Glutamatergic neuron (in vitro differentiated cells): ENCODE measurements around the gene LANCL1. TPM values are rescaled to one million over a fixed set of nuclear protein-coding genes. Genes with fewer than 3 reads are reported as not detected.

Experiments
- DNase-seq: peaks from one replicate; pipeline ENCODE4 v3.0.0; 2022
- H3K27ac Mint-ChIP-seq: one replicate; pipeline ENCODE4 v1.8.0; 2020; ENCODE audit warnings: mild to moderate bottlenecking, mixed read lengths, inconsistent platforms; ENCODE audit not compliant: unreplicated experiment
- H3K27me3 Mint-ChIP-seq: one replicate; pipeline ENCODE4 v1.8.0; 2020; ENCODE audit warnings: mild to moderate bottlenecking, moderate library complexity, mixed read lengths, inconsistent platforms; ENCODE audit not compliant: unreplicated experiment
- H3K36me3 Mint-ChIP-seq: one replicate; pipeline ENCODE4 v1.8.0; 2020; ENCODE audit warnings: mild to moderate bottlenecking, mixed read lengths, inconsistent platforms; ENCODE audit not compliant: unreplicated experiment
- H3K4me1 Mint-ChIP-seq: one replicate; pipeline ENCODE4 v1.8.0; 2020; ENCODE audit warnings: mild to moderate bottlenecking, low read depth, mixed read lengths, inconsistent platforms; ENCODE audit not compliant: unreplicated experiment
- H3K4me3 Mint-ChIP-seq: one replicate; pipeline ENCODE4 v1.8.0; 2020; ENCODE audit warnings: mild to moderate bottlenecking, mixed read lengths, inconsistent platforms; ENCODE audit not compliant: unreplicated experiment
- H3K9me3 Mint-ChIP-seq: one replicate; pipeline ENCODE4 v1.8.0; 2020; ENCODE audit warnings: mild to moderate bottlenecking, moderate library complexity, mixed read lengths, inconsistent platforms; ENCODE audit not compliant: unreplicated experiment
- CTCF ChIP-seq: fragments of 200-600 bp; sonication (generic); IDR thresholded peaks from one replicate; pipeline ENCODE4 v1.5.0; 2021; ENCODE audit not compliant: partially characterized antibody, unreplicated experiment
- total RNA-seq: library from RNA; stranded (reverse); fragmentation: NEBNext Ultra II Directional; extraction: Animal tissue kit (Norgen Biotek cat#: 25700); gene quantifications from one replicate; pipeline ENCODE4 v1.2.1, GENCODE V29; 2021; ENCODE audit not compliant: unreplicated experiment

Gene LANCL1
- total RNA-seq, 1 donor from 2014 or later = 72.4 TPM

- H3K27ac Mint-ChIP-seq = no peak overlapping the region
- H3K36me3 Mint-ChIP-seq = no peaks in the 10 kb centered on the region
- H3K27me3 Mint-ChIP-seq = no peaks in the 10 kb centered on the region
- no peaks in the 10 kb centered on the region for H3K4me1 Mint-ChIP-seq
- peaks cover 2% of the 10 kb centered on the region for H3K9me3 Mint-ChIP-seq
- no peak for TF ChIP-seq CTCF
- H3K4me3 Mint-ChIP-seq = no peak overlapping the region
- no peak for DNase-seq
Observed at GRCh38 chr2:210493528-210493927, 17.0 kb upstream of the LANCL1 start.

GRCh38 chr2:210481601-210482175 is 5.1 kb upstream of the LANCL1 start:
- Mint-ChIP-seq H3K36me3 (peaks cover 15% of the 10 kb centered on the region), H3K4me3 (no peak overlapping the region), H3K27ac (no peak overlapping the region), H3K4me1 (peaks cover 4% of the 10 kb centered on the region), H3K27me3 (no peaks in the 10 kb centered on the region), H3K9me3 (peaks cover 10% of the 10 kb centered on the region)
- TF ChIP-seq CTCF = no peak
- no peak for DNase-seq

- H3K4me1 Mint-ChIP-seq = peaks cover 4% of the 10 kb centered on the region
- H3K9me3 Mint-ChIP-seq = peaks cover 9% of the 10 kb centered on the region
- H3K36me3 Mint-ChIP-seq = peaks cover 15% of the 10 kb centered on the region
- no peak overlapping the region for H3K27ac Mint-ChIP-seq
- no peak overlapping the region for H3K4me3 Mint-ChIP-seq
- DNase-seq = no peak
- peaks cover 2% of the 10 kb centered on the region for H3K27me3 Mint-ChIP-seq
- TF ChIP-seq CTCF = no peak
Observed at GRCh38 chr2:210480764-210481163, 4.2 kb upstream of the LANCL1 start.

GRCh38 chr2:210480079-210480478 is 3.5 kb upstream of the LANCL1 start:
- no peak overlapping the region for H3K27ac Mint-ChIP-seq
- no peak for TF ChIP-seq CTCF

GRCh38 chr2:210478661-210479060 is 2.1 kb upstream of the LANCL1 start:
- no peak overlapping the region for H3K4me3 Mint-ChIP-seq
- peaks cover 2% of the 10 kb centered on the region for H3K27me3 Mint-ChIP-seq
- no peak for DNase-seq
- H3K27ac Mint-ChIP-seq = no peak overlapping the region
- no peak for TF ChIP-seq CTCF
- H3K9me3 Mint-ChIP-seq = peaks cover 4% of the 10 kb centered on the region
- peaks cover 4% of the 10 kb centered on the region for H3K36me3 Mint-ChIP-seq
- H3K4me1 Mint-ChIP-seq = peaks cover 8% of the 10 kb centered on the region

More at GRCh38 chr2:210480079-210480478, 3.5 kb upstream of the LANCL1 start:
- H3K36me3 Mint-ChIP-seq = peaks cover 15% of the 10 kb centered on the region
- H3K4me3 Mint-ChIP-seq = no peak overlapping the region
- DNase-seq = no peak
- peaks cover 4% of the 10 kb centered on the region for H3K4me1 Mint-ChIP-seq
- peaks cover 2% of the 10 kb centered on the region for H3K27me3 Mint-ChIP-seq
- peaks cover 9% of the 10 kb centered on the region for H3K9me3 Mint-ChIP-seq
